PC-9 (cell line): ENCODE results near the gene PLA2G2A.

Source experiments
- CTCF ChIP-seq: fragments of 200-600 bp; sonication (generic); conservative IDR thresholded peaks from 2 replicates; pipeline ENCODE4 v1.6.1; 2017; ENCODE audit warnings: mixed run types, antibody characterized with exemption, mild to moderate bottlenecking, moderate library complexity
- EZH2 ChIP-seq: fragments of 200-600 bp; sonication (generic); IDR thresholded peaks from 2 replicates; pipeline ENCODE4 v1.8.0; 2017; ENCODE audit warnings: antibody characterized with exemption, low read depth

DNA sequence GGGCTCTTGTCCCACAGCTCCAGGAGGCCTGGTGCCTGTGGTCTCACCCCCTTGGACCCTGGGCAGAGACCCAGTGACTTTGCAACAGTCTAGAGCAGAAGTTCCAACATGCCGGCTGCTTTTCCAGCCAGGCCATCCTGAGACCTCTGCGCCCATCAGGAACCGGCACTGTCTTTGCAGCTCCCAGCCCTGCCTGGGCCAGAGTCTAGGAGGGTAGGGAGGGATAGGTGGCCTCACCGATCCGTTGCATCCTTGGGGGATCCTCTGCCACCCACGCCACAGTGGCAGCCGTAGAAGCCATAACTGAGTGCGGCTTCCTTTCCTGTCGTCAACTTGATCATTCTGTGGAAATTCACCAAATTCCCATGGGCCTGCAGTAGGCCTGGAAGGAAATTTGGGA is 1.3 kb downstream of the PLA2G2A start:
- no peak for TF ChIP-seq CTCF
- TF ChIP-seq EZH2: no peak
